GM06990 (cell line): ENCODE measurements around the gene ALPG.
"Not testable (repeated sequence)": the region's sequence is repeated elsewhere in the genome, so short reads cannot be mapped to it uniquely, and the experiment has no call there.

Experiments
- DNase-seq: peaks from one replicate; pipeline ENCODE4 v3.0.0-alpha.2; 2011; ENCODE audit not compliant: insufficient read length; ENCODE audit errors: extremely low read depth
- H3K27me3 ChIP-seq: replicated peaks from 2 replicates; pipeline ENCODE4 v1.6.0; 2011; ENCODE audit warnings: low read length; ENCODE audit not compliant: control insufficient read depth, insufficient read depth
- H3K36me3 ChIP-seq: 2 replicates; pipeline ENCODE4 v1.5.1; 2011; ENCODE audit warnings: low read length; ENCODE audit not compliant: control insufficient read depth, insufficient read depth
- H3K4me3 ChIP-seq: replicated peaks from 2 replicates; pipeline ENCODE4 v1.5.1; 2011; ENCODE audit warnings: low read depth, mild to moderate bottlenecking, control low read depth, low read length
- CTCF ChIP-seq: IDR thresholded peaks from 2 replicates; pipeline ENCODE4 v1.5.1; 2011; ENCODE audit warnings: low read length, control low read depth, mild to moderate bottlenecking, inconsistent platforms; ENCODE audit not compliant: insufficient read depth, poor library complexity, severe bottlenecking

Gene ALPG

GRCh38 chr2:232448304-232448690, 41.7 kb downstream of the ALPG start:
- no peak for TF ChIP-seq CTCF
- Histone ChIP-seq H3K27me3 (no peaks in the 10 kb centered on the region), H3K36me3 (no peaks in the 10 kb centered on the region), H3K4me3 (no peak overlapping the region)
- no peak for DNase-seq

DNA sequence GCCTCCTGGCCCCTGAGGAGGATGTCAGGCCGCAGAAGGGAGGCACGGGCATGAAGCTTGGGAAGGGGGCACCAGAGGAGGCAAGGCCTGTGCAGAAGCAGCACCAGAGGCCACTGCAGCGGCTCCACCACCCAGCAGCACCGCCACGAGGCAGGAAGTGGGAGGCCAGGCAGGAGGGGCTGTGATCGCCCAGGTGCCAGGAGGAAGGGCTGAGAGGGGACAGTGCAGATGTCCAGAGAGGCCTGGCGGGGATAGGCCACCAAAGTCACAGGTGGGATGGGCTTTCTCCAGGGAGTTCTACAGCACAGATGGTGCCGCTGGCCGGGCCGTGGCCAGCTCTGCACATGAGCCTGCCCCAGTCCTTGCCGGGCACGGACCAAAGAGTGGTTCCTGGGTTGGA, 43.3 kb downstream of the ALPG start:
- no peaks in the 10 kb centered on the region for H3K27me3 ChIP-seq
- no peak for DNase-seq
- H3K36me3 ChIP-seq = no peaks in the 10 kb centered on the region
- no peak for TF ChIP-seq CTCF
- no peak overlapping the region for H3K4me3 ChIP-seq

GRCh38 chr2:232451645-232452044, 45.0 kb downstream of the ALPG start:
- not testable (repeated sequence) for H3K4me3 ChIP-seq, H3K27me3 ChIP-seq, DNase-seq, H3K36me3 ChIP-seq

- no peak for TF ChIP-seq CTCF
- H3K4me3 ChIP-seq = no peak overlapping the region
- DNase-seq = no peak
- no peaks in the 10 kb centered on the region for H3K27me3 ChIP-seq
- H3K36me3 ChIP-seq = no peaks in the 10 kb centered on the region
Measured at GRCh38 chr2:232454630-232455029, 48.0 kb downstream of the ALPG start.

DNA sequence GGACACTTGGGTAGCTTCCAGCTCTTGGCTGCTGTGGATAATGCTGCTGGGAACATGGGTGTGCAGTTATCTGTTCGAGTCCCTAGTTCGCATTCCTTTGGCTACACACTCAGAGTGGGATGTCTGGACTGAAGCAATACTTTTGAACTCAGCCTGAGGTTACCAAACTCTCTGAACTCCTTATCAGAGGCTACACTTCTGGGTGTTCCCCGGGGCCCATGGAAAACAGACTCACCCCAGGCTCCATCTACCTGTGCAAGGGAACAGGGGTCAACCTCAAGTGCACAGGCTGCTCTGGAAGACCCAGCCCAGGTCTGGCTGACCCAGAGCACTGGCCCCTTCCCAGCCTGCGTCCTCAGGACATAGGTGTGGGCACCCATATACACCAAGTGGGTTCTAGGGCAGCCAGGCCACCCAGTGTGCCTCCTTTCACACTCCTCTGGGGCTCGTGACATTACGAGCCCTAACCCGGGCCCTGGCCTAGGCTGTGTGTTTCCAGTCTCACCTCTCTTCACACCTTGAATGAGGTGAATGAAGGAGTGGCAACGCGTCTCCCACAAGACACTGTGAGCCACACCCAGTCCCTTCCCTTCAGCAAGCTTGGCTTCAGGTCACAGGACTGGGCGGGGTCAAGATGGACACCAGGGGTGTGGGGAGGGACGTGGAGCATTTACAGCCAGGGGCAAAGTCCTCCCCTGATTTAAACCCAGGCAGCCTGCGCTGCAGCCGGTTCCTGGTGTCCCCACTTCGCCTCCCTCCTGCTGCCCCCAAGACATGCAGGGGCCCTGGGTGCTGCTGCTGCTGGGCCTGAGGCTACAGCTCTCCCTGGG, 49.0 kb downstream of the ALPG start, which contains the start of gene ALPI:
Gene ALPI (plus strand): TSS at position 728 of the 830 bp plus-strand sequence. CDS start 47 bp downstream, at position 775.
- Histone ChIP-seq H3K36me3 (no peaks in the 10 kb centered on the region), H3K4me3 (no peak within 1 kb of the TSS), H3K27me3 (no peaks in the 10 kb centered on the region)
- no peak for TF ChIP-seq CTCF
- DNase-seq = no peak

- no peak for TF ChIP-seq CTCF
Measured at GRCh38 chr2:232456296-232457120, 49.9 kb downstream of the ALPG start.

More at GRCh38 chr2:232456296-232457120, 49.9 kb downstream of the ALPG start:
- Histone ChIP-seq H3K27me3 (no peaks in the 10 kb centered on the region), H3K4me3 (no peak overlapping the region), H3K36me3 (no peaks in the 10 kb centered on the region)
- no peak for DNase-seq
